Endothelial cell of umbilical vein (primary cell): ENCODE measurements around the gene SLC35A2.

Source experiments
- JUN ChIP-seq: IDR thresholded peaks from 2 replicates; pipeline ENCODE4 v1.6.1; 2011; ENCODE audit warnings: borderline replicate concordance, low read depth; ENCODE audit not compliant: insufficient read length, insufficient read depth
- POLR2A ChIP-seq: IDR thresholded peaks from 2 replicates; pipeline ENCODE4 v1.6.1; 2012; ENCODE audit warnings: low read depth, mild to moderate bottlenecking, control low read depth, low read length
- TF ChIP-seq, protein P1 (sequence below), 2 donors: IDR thresholded peaks; 1 replicate in 1 of 2; 2 replicates in 1 of 2; pipeline ENCODE4 v1.5.1; 2011; ENCODE audit warnings: low read length in 2 of 2, mild to moderate bottlenecking in 2 of 2, moderate library complexity in 2 of 2, control low read depth in 1 of 2, inconsistent platforms in 1 of 2, low read depth in 1 of 2; ENCODE audit not compliant: insufficient read depth in 1 of 2; ENCODE audit errors: extremely low read depth in 1 of 2

DNA sequence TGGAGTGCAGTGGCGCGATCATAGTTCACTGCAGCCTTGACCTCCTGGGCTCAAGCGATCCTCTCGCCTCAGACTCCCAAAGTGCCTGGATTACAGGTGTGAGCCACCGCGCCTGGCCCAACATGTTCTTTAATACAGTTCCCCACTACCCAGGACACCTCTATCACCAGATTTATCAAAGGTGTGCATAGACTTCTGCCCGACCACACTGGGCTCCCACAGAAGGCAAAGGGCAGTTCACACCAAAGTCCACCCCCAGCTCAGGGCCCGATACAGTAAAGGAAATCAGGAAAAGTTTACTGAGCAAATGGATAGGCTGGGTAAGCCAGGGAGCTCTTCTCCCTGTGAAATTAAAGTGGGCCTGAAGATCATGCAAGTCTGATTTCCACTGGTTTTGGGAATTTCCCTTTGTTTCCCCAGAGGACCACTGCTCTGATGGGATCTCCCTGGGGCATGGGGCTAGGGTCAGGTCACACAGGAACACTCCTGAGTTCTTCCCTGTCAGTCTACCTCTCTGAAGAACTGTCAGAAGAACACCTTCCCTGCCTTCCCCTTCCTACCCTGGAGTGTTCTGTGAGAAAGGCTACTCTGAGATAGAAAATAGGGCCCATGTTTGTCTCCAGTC, 25.1 kb upstream of the SLC35A2 start:
- TF ChIP-seq, protein P1, sequence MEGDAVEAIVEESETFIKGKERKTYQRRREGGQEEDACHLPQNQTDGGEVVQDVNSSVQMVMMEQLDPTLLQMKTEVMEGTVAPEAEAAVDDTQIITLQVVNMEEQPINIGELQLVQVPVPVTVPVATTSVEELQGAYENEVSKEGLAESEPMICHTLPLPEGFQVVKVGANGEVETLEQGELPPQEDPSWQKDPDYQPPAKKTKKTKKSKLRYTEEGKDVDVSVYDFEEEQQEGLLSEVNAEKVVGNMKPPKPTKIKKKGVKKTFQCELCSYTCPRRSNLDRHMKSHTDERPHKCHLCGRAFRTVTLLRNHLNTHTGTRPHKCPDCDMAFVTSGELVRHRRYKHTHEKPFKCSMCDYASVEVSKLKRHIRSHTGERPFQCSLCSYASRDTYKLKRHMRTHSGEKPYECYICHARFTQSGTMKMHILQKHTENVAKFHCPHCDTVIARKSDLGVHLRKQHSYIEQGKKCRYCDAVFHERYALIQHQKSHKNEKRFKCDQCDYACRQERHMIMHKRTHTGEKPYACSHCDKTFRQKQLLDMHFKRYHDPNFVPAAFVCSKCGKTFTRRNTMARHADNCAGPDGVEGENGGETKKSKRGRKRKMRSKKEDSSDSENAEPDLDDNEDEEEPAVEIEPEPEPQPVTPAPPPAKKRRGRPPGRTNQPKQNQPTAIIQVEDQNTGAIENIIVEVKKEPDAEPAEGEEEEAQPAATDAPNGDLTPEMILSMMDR (IDR thresholded peaks at IDR 0.05; ENCODE audit: extremely low read depth in 1 of 2, insufficient read depth in 1 of 2, low read depth in 1 of 2, low read length in 2 of 2): no peak
- TF ChIP-seq JUN: no peak
- TF ChIP-seq POLR2A: no peak
